Measurements from ENCODE around the gene SHC1. TPM values are rescaled to one million over a fixed set of nuclear protein-coding genes. Genes with fewer than 3 reads are reported as not detected.

Gene SHC1
- total and polyA plus RNA-seq, 7 donors: 33.2 to 87.2 (median 67.3) TPM

DNA sequence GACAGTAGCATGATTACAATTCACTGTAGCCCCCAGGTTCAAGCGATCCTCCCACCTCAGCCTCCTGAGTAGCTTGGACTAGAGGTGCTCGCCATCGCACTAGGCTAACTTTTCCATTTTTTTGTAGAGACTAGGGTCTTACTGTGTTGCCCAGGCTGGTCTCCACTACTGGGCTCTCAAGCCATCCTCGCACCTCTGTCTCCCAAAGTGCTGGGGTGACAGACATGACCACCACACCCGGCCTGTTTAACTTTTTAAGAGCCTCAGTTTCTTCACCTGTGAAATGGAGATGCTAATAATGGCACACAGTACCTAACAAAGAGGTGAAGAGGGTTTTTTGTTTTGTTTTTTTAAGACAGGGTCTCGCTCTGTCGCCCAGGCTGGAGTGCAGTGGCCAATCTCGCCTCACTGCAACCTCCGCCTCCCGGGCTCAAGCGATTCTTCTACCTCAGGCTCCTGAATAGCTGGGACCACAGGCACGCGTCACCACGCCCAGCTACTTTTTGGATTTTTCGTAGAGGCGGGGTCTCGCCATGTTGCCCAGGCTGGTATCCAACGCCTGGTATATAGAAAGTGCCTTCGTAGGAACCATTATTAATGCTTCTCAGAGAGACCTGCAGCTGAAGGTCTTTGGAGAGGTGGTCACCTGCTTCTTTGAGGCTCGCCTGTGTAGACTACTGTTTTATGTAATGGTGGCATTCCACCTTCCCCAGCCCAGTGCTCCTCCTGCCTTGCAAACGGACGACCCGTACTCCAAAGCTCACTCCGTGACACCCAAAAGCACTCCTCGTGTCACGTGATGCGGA, 34.6 kb downstream of the SHC1 start:
- no peak for ATAC-seq
- H3K4me1 ChIP-seq: peaks cover 4% of the 10 kb centered on the region
- intact Hi-C loops (cut with DNase I): loop anchor here in 1 of 2 donors (10.0 kb wide), 1 partner anchor 371 kb away; the partner anchor contains the start of gene CHRNB2
- no peaks in the 10 kb centered on the region for H3K27me3 ChIP-seq (ENCODE audit: insufficient read depth in 3 of 3, low read length in 2 of 3)
- H3K36me3 ChIP-seq (ENCODE audit: insufficient read depth in 1 of 2, low read depth in 1 of 2): peaks cover 4 to 15% of the 10 kb centered on the region in 2 donors
- WGBS, 3 donors: 29 to 37% (median 33%) methylated on average over 27 of the region's 27 CpGs
- TF ChIP-seq, protein P1, sequence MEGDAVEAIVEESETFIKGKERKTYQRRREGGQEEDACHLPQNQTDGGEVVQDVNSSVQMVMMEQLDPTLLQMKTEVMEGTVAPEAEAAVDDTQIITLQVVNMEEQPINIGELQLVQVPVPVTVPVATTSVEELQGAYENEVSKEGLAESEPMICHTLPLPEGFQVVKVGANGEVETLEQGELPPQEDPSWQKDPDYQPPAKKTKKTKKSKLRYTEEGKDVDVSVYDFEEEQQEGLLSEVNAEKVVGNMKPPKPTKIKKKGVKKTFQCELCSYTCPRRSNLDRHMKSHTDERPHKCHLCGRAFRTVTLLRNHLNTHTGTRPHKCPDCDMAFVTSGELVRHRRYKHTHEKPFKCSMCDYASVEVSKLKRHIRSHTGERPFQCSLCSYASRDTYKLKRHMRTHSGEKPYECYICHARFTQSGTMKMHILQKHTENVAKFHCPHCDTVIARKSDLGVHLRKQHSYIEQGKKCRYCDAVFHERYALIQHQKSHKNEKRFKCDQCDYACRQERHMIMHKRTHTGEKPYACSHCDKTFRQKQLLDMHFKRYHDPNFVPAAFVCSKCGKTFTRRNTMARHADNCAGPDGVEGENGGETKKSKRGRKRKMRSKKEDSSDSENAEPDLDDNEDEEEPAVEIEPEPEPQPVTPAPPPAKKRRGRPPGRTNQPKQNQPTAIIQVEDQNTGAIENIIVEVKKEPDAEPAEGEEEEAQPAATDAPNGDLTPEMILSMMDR (IDR thresholded peaks at IDR 0.05): no peak
- H3K4me3 ChIP-seq: peak overlapping the region; percentile 76
- no peak for DNase-seq
- peak overlapping the region; percentile 95 for H3K27ac ChIP-seq
- no peaks in the 10 kb centered on the region for H3K9me3 ChIP-seq

DNA sequence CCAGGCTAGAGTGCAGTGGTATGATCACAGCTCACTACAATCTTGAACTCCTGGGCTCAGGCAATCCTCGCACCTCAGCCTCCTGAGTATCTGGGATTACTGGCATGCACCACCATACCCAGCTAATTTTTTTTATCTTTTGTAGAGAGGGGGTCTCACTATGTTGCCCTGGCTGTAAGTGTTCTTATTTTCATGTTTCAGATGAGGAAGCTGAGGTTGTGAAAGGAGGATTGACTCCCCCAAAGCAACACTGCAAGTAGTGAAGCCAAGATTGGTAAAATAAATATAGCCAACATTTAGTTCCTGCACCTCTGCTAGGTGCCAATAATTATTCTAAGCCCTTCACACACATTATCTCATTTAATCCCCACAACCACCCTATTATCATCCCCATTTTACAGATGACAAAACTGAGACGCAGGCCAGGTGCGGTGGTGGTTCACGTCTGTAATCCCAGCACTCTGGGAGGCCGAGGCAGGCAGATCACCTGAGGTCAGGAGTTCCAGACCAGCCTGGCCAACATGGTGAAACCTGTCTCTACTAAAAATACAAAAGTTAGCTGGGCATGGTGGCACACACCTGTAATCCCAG, 36.1 kb downstream of the SHC1 start:
- no peak for DNase-seq

GRCh38 chr1:154931940-154932487, 38.5 kb downstream of the SHC1 start:
- no peaks in the 10 kb centered on the region for H3K4me1 ChIP-seq
- peaks cover 4 to 55% of the 10 kb centered on the region in 2 donors for H3K36me3 ChIP-seq (ENCODE audit: insufficient read depth in 1 of 2, low read depth in 1 of 2)
- no peaks in the 10 kb centered on the region for H3K9me3 ChIP-seq
- 87 to 90% (median 89%) methylated on average over 11 of the region's 11 CpGs for WGBS, 3 donors
- no peak for ATAC-seq
- no peak for DNase-seq
- H3K27ac ChIP-seq: no peak overlapping the region
- no peak overlapping the region for H3K4me3 ChIP-seq
- TF ChIP-seq, protein P1 (IDR thresholded peaks at IDR 0.05): no peak
- H3K27me3 ChIP-seq (ENCODE audit: insufficient read depth in 3 of 3, low read length in 2 of 3): no peaks in the 10 kb centered on the region
- intact Hi-C loops (cut with DNase I): loop anchor here in 1 of 2 donors (10.0 kb wide), 1 partner anchor 367 kb away; the partner anchor contains the start of gene CHRNB2

More for the DNA sequence above, 36.1 kb downstream of the SHC1 start:
- Histone ChIP-seq H3K27ac (no peak overlapping the region), H3K36me3 (ENCODE audit: insufficient read depth in 1 of 2, low read depth in 1 of 2) (peaks cover 4 to 30% of the 10 kb centered on the region in 2 donors), H3K9me3 (no peaks in the 10 kb centered on the region), H3K4me3 (no peak overlapping the region), H3K4me1 (peaks cover 4% of the 10 kb centered on the region), H3K27me3 (ENCODE audit: insufficient read depth in 3 of 3, low read length in 2 of 3) (no peaks in the 10 kb centered on the region)
- ATAC-seq: no peak
- TF ChIP-seq, protein P1 (IDR thresholded peaks at IDR 0.05): no peak
- intact Hi-C loops (cut with DNase I): loop anchor here in 1 of 2 donors (10.0 kb wide), 1 partner anchor 370 kb away; the partner anchor contains the start of gene CHRNB2
- WGBS, 3 donors: 94 to 96% (median 95%) methylated on average over 5 of the region's 5 CpGs

- H3K36me3 ChIP-seq (ENCODE audit: insufficient read depth in 1 of 2, low read depth in 1 of 2): peaks cover 6 to 93% of the 10 kb centered on the region in 2 donors
- no peaks in the 10 kb centered on the region for H3K4me1 ChIP-seq
- DNase-seq: no peak
- intact Hi-C loops (cut with DNase I): no loop called here
- 91 to 94% (median 93%) methylated on average over 13 of the region's 13 CpGs for WGBS, 3 donors
- no peak overlapping the region for H3K27ac ChIP-seq
- H3K4me3 ChIP-seq: no peak overlapping the region
- H3K9me3 ChIP-seq: no peaks in the 10 kb centered on the region
- no peaks in the 10 kb centered on the region for H3K27me3 ChIP-seq (ENCODE audit: insufficient read depth in 3 of 3, low read length in 2 of 3)
- TF ChIP-seq, protein P1 (IDR thresholded peaks at IDR 0.05): no peak
- ATAC-seq: no peak
Measured at GRCh38 chr1:154926201-154926600, 44.3 kb downstream of the SHC1 start.

All from psoas muscle (tissue), 8 donors.